ENCODE data around the gene TSGA10IP.

The TSGA10IP gene

DNA sequence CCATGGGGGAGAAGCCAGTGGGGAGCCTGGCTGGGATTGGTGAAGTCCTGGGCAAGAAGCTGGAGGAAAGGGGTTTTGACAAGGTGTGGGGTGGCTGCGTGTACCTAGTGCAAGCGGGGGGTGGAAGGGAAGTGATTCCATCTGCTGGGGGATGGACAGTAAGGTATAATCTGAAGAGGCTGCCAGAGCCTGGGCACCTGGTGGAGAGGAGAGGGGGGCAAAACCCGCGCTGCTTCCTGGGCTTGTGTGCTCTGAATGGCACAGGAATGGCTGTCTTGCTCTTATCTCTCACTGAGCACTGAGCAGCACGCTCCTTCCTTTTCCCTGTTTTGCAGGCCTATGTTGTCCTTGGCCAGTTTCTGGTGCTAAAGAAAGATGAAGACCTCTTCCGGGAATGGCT is 58.0 kb downstream of the TSGA10IP start:
- no peak for DNase-seq (ENCODE audit: low read depth in 2 of 3, low spot score in 1 of 3)

DNA sequence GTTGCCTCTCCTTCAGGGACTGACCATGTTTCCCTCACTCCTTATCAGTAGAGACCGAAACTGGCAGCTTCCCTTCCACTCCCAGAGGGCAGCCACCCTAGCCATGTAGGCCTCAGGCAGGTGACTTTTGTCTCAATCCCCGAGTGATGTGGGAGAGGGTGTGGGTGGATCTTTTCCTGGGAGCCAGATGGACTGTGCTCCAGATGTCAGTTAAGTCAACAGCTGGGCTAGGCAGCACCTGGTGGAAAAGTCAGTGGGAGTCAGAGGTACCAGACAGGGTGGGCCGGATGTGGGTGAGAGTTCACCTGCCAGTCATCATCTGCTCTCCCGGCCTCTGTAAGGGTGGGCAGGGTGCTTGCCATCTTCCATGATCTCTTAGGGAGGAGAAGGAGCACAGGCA is 58.9 kb downstream of the TSGA10IP start:
- no peak for DNase-seq (ENCODE audit: low read depth in 2 of 3, low spot score in 1 of 3)

DNA sequence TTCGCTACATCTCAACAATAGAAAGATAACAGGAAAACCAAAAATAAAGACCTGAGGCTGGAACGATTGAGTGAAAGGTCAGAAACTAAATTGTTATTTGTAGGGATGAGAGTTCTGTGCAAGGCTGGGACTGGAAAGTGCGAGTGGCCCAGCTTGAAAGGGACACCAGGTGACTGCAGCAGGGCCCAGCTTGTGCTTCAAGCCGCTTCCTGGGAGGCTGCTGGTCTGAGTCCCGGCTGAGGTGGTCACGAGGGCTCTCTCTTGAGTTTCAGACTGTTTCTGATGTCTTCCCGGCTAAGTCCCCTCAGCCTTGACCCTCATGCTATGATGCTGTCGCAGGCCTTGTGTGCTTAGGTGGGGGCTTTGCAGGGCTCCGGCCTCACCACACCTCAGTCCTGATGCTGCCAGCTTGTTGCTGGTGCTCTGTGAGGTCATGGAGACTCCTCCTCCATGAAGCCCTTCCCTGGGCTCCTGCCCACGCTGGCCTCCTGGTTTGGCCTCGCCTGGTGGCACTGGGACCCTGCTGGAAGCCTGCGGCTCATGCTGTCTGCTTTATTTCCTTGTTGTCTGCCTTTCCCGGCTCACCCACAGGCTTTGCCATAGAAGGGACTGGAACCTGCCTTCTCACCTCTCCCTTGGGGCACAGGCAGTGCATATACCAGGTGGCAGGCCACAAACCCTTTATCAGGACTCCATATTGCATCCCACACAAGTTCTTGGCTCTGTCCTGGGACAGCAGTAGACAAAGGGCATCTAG is 61.0 kb downstream of the TSGA10IP start:
- no peak for DNase-seq (ENCODE audit: low read depth in 2 of 3, low spot score in 1 of 3)

DNA sequence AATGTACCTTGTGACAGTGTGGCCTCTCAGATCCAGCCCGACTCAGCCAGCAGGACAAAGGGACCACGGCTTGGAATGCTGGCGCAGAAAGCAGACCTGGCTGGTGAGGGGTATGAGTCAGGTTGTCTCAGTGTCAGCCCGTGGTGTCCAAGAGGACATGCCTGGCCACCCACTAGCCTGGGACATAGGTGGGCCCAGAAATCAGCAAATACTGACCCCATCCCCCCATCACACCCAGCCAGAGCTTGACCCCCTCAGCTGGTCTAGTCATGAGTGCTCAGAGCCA is 61.6 kb downstream of the TSGA10IP start:
- no peak for DNase-seq (ENCODE audit: low read depth in 2 of 3, low spot score in 1 of 3)

DNA sequence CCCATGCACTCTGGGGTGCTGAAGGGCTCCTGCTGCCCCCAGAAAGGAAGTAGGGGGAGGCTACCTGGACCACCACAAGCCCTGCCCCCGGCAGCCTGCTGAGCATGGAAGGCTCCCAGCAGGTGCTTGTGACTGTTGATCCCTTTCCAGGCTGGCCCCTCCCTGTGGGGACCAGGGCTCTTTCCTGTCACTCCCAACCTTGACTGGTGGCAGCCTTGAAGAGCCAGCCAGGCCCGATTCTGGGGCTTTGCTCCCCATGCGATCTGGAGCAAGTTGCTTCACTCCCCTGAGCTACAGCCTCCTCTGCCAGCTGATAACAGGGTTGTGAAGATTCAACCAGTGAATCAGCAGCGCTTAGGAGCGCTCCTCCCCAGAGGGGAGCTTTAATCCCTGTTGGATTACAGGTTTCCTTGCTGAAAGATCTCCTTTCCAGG is 61.9 kb downstream of the TSGA10IP start:
- no peak for DNase-seq (ENCODE audit: low read depth in 2 of 3, low spot score in 1 of 3)

DNA sequence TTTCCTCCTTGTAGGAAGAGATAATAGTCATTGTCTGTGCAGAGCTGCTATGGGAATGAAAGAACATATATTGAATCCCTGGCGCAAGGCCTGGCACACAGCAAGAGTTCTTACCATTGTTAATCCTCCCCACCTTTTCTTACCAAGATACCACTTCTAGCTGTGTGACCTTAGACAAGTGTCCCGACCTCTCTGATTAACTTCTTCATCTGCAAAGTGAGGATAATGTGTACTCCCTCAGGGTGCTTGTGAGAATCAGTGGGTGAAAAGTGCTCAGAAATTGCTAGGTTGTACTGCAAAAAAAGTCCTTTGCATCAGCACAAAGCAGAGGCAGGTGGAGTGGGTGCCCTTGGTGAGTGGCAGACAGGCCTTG is 62.8 kb downstream of the TSGA10IP start:
- no peak for DNase-seq (ENCODE audit: low read depth in 2 of 3, low spot score in 1 of 3)

DNA sequence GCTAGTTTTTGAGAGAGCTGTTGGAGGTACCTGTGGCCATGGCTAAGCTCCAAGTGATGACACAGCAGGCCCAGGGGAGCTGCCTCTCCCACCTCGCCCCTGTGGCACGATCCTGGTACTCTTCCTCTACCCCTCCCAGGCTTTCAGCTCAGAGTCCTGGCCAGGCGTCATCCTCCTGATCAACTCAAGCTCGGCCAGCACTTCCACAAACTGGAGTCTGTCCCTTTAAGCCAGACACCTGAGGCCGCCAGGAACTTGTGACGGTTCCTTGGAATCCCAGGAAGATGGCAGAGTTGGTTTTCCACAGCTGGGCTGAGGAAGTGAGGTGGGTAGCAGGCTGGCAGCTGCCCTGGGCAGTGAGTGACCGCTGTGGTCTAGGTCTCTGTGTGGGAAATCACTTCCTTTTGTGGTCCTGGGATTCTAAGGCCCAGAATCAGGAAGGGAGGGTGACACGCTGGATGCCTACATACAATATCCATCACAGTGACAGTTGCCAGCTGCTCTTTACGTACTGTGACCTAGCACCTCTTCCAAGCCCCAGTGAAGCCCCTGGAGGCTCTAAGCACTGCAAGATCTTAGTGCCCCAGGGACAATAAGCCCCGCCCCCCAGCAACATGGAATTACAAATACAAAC is 63.3 kb downstream of the TSGA10IP start:
- DNase-seq (ENCODE audit: low read depth in 2 of 3, low spot score in 1 of 3): no peak

All from stimulated activated CD4-positive, alpha-beta T cell treated with anti-CD3 and anti-CD28 coated beads, Interleukin-12 subunit alpha, Interleukin-12 subunit beta, amount 100 ng/mL, for 48 hours (primary cell).